Thoracic aorta (tissue), 2 donors: ENCODE data around the gene THADA. TPM values are rescaled to one million over a fixed set of nuclear protein-coding genes. Genes with fewer than 3 reads are reported as not detected.

Experiments used
- ATAC-seq: fragments of 150-250 bp; one replicate; pipeline ENCODE4 v1.8.0; 2017; ENCODE audit warnings: low read depth; ENCODE audit not compliant: insufficient number of reproducible peaks, low FRiP score
- DNase-seq: peaks from one replicate; pipeline ENCODE4 v3.0.0-alpha.2; 2020; ENCODE audit warnings: low spot score
- H3K27ac ChIP-seq, 2 donors: fragments of 200-600 bp; sonication (generic); 1 replicate in 1 of 2; 2 replicates in 1 of 2; pipeline ENCODE4 v1.5.1; 2016; ENCODE audit warnings: mild to moderate bottlenecking in 2 of 2, moderate library complexity in 2 of 2
- H3K27me3 ChIP-seq: fragments of 200-600 bp; sonication (generic); replicated peaks from 2 replicates; pipeline ENCODE4 v1.6.0; 2016; ENCODE audit warnings: mild to moderate bottlenecking; ENCODE audit not compliant: insufficient read depth
- H3K36me3 ChIP-seq: fragments of 200-600 bp; sonication (generic); one replicate; pipeline ENCODE4 v1.5.1; 2016
- H3K4me1 ChIP-seq, 2 donors: fragments of 200-600 bp; sonication (generic); 1 replicate in 1 of 2; 2 replicates in 1 of 2; pipeline versions ENCODE4 v1.5.1 to v1.6.0; 2016; ENCODE audit warnings: low read depth in 2 of 2, mild to moderate bottlenecking in 1 of 2; ENCODE audit not compliant: control insufficient read depth in 1 of 2
- H3K4me3 ChIP-seq: fragments of 200-600 bp; sonication (generic); 2 replicates; pipeline ENCODE4 v1.5.1; 2016; ENCODE audit warnings: mild to moderate bottlenecking
- H3K9me3 ChIP-seq: fragments of 200-600 bp; sonication (generic); 2 replicates; pipeline ENCODE4 v1.5.1; 2016
- total RNA-seq, 2 donors: library from RNA; depleted of rRNA; stranded (reverse); fragments of >200 nt; gene quantifications; one replicate each; pipeline versions ENCODE4 v1.1.0 to v1.2.3, GENCODE V29; 2016
- TF ChIP-seq, protein P1 (sequence below): fragments of 200-600 bp; sonication (generic); IDR thresholded peaks from one replicate; pipeline ENCODE4 v1.5.1; 2019; ENCODE audit warnings: antibody characterized with exemption

The THADA gene
- total RNA-seq, 2 donors from 2014 or later: 33.3 to 46.6 TPM

DNA sequence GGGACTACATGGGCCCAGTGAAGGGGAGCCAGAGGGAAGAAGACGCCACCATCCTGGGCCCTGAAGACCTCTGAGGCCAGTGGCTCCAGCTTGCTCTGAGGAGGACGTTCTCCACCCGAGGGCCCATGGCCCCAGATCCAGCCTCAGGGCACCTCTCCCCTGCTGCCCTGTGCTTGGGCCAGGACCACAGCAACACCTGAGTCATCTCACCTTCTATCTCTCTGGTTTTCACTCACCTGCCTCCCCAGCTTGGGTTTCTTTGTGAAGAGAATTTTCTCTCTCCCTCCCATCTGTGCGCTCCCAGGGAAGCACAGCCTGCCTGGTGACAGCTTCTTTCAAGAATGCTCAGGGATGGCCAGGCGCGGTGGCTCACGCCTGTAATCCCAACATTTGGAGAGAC, 389.2 kb downstream of the THADA start:
- H3K27ac ChIP-seq: no peak overlapping the region
- ATAC-seq (no peak), DNase-seq (no peak)
- H3K27me3 ChIP-seq: no peaks in the 10 kb centered on the region
- no peaks in the 10 kb centered on the region for H3K9me3 ChIP-seq
- TF ChIP-seq, protein P1, sequence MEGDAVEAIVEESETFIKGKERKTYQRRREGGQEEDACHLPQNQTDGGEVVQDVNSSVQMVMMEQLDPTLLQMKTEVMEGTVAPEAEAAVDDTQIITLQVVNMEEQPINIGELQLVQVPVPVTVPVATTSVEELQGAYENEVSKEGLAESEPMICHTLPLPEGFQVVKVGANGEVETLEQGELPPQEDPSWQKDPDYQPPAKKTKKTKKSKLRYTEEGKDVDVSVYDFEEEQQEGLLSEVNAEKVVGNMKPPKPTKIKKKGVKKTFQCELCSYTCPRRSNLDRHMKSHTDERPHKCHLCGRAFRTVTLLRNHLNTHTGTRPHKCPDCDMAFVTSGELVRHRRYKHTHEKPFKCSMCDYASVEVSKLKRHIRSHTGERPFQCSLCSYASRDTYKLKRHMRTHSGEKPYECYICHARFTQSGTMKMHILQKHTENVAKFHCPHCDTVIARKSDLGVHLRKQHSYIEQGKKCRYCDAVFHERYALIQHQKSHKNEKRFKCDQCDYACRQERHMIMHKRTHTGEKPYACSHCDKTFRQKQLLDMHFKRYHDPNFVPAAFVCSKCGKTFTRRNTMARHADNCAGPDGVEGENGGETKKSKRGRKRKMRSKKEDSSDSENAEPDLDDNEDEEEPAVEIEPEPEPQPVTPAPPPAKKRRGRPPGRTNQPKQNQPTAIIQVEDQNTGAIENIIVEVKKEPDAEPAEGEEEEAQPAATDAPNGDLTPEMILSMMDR: no peak
- H3K4me1 ChIP-seq: peaks cover 4 to 12% of the 10 kb centered on the region in 2 donors
- H3K4me3 ChIP-seq: no peak overlapping the region
- no peaks in the 10 kb centered on the region for H3K36me3 ChIP-seq

DNA sequence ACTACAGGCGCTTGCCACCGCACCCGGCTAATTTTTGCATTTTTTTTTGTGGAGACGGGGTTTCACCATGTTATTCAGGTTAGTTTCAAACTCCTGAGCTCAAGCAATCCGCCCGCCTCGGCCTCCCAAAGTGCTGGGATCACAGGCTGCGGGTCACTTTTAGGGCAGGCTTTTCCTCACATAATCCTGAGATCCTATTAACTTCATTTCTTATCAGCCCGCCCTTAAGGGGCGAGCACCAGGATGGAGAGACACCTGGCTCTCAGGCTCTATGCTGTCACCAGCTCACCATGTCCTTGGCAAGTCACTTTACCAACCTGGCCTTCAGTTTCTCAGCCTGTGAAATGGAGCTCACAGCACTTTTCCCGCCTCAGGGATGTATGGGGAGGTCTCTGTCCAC, 392.5 kb downstream of the THADA start:
- Histone ChIP-seq H3K9me3 (no peaks in the 10 kb centered on the region), H3K27ac (no peak overlapping the region)
- no peak for ATAC-seq

DNA sequence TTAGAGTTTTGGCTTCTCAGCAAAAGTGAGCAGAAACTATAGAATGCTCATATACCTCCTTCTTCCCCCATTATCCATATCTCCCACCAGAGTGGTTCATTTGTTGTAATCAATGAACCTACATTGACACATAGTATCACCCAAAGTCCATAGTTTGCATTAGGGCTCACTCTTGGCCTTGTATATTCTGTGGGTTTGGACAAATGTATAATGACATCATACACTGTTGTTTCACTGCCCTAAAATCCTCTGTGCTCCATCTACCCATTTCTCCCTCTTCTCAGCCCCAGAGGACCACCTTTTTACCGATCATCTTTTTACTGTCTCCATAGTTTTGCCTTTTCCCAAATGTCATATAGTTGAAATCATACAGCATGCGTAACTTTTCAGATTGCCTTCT, 393.5 kb downstream of the THADA start:
- DNase-seq (no peak), ATAC-seq (no peak)
- Histone ChIP-seq H3K27me3 (no peaks in the 10 kb centered on the region), H3K36me3 (no peaks in the 10 kb centered on the region), H3K27ac (no peak overlapping the region), H3K4me1 (no peaks in the 10 kb centered on the region), H3K4me3 (no peak overlapping the region), H3K9me3 (no peaks in the 10 kb centered on the region)
- TF ChIP-seq, protein P1: no peak

More for the DNA sequence above, 392.5 kb downstream of the THADA start:
- Histone ChIP-seq H3K36me3 (no peaks in the 10 kb centered on the region), H3K27me3 (no peaks in the 10 kb centered on the region), H3K4me3 (no peak overlapping the region), H3K4me1 (no peaks in the 10 kb centered on the region)
- TF ChIP-seq, protein P1: no peak
- no peak for DNase-seq

DNA sequence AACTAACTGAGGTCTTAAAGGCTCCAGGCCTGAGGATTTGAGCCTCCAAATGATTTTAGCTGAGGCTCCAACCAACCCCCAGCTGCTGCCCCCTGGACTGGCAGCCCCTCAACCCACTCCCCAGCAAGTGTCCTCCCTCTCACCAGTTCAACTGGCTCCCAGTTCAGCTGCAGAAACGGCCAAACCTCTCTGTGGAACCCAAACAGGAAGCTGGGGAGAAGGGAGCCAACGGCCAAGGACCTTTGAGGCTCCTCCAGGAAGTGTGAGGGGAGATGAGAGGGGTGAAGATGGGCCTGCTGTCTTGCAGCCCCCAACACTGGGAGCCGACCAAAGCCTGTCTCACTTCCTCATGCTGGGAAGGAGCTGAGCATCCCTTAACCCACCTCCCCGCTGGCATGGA, 394.3 kb downstream of the THADA start:
- DNase-seq (no peak), ATAC-seq (no peak)
- no peak overlapping the region for H3K27ac ChIP-seq
- no peaks in the 10 kb centered on the region for H3K36me3 ChIP-seq
- H3K9me3 ChIP-seq: no peaks in the 10 kb centered on the region
- TF ChIP-seq, protein P1: no peak
- H3K4me3 ChIP-seq: no peak overlapping the region
- H3K27me3 ChIP-seq: no peaks in the 10 kb centered on the region
- H3K4me1 ChIP-seq: no peaks in the 10 kb centered on the region

DNA sequence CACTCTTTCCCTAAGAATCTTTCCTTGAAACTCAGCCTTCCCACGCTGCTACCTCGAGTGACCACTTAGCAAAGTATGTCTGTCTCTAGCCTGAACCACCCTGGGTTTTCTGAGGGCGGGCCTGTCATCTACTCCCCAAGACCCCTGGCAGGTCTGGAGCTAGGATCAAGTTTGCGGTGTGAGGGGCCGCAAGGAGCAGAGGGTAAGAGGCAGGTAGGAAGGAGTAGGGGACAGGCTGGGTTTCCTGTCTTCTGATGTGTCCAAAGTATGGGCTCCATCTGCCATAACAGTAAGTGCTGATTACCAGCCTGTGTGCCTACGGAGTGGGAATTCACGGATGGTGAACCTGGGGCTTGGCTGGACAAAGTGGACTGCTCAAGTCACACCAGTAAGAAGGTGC, 394.8 kb downstream of the THADA start:
- no peaks in the 10 kb centered on the region for H3K9me3 ChIP-seq
- ATAC-seq: no peak
- H3K4me3 ChIP-seq: no peak overlapping the region

More for the DNA sequence above, 394.8 kb downstream of the THADA start:
- TF ChIP-seq, protein P1: no peak
- DNase-seq: no peak
- Histone ChIP-seq H3K27ac (no peak overlapping the region), H3K36me3 (no peaks in the 10 kb centered on the region), H3K4me1 (no peaks in the 10 kb centered on the region), H3K27me3 (no peaks in the 10 kb centered on the region)
